ENCODE data around the gene KIFC3.

DNA sequence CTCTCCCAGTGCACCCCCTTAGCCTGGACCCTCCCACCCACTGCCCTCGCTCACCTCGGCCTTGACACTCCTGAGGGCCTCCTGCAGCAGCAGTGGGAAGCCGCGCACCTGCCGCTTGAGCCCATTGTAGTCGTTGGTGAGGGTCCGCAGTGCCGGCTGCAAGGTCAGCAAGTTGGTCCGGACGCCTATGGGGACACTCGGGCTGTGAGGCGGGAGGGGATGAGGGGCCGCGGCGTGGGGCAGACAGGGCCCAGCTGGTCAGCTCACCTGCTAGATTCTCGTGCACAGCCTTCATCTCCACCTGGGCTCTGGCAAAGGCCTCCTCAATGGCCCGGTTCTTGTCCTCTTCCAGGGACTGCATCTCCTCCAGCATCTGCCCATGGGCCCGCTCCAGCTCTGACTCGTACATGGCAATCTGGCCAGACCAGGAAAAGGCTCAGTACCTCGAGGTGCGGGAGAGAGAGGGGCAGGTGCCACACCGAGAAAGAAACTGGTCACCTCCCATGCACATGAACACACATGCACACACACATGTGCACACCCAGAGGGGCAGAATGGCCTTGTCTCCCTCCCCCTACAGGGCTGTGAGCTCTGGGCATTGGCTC, 32.6 kb downstream of the KIFC3 start:
- TF ChIP-seq TBP (IDR thresholded peaks at IDR 0.05; ENCODE audit: low read depth, low read length) (no peak), POLR2A (IDR thresholded peaks at IDR 0.05; ENCODE audit: control extremely low read depth in 1 of 2, low read depth in 2 of 2, low read length in 2 of 2) (no peak), CEBPB (IDR thresholded peaks at IDR 0.05; ENCODE audit: low read depth, low read length) (no peak), SIN3A (conservative IDR thresholded peaks at IDR 0.05 in 1 of 2, IDR thresholded peaks at IDR 0.05 in 1 of 2; ENCODE audit: low read depth in 1 of 2, low read length in 2 of 2) (no peak), ZNF274 (IDR thresholded peaks at IDR 0.05; ENCODE audit: borderline replicate concordance, extremely low read depth, low read length) (no peak), POLR2AphosphoS5 (IDR thresholded peaks at IDR 0.05; ENCODE audit: low read depth, low read length) (no peak), RAD21 (IDR thresholded peaks at IDR 0.05 in 1 of 2, conservative IDR thresholded peaks at IDR 0.05 in 1 of 2; ENCODE audit: low read depth in 2 of 2, low read length in 2 of 2) (no peak)
- TF ChIP-seq, protein P1, sequence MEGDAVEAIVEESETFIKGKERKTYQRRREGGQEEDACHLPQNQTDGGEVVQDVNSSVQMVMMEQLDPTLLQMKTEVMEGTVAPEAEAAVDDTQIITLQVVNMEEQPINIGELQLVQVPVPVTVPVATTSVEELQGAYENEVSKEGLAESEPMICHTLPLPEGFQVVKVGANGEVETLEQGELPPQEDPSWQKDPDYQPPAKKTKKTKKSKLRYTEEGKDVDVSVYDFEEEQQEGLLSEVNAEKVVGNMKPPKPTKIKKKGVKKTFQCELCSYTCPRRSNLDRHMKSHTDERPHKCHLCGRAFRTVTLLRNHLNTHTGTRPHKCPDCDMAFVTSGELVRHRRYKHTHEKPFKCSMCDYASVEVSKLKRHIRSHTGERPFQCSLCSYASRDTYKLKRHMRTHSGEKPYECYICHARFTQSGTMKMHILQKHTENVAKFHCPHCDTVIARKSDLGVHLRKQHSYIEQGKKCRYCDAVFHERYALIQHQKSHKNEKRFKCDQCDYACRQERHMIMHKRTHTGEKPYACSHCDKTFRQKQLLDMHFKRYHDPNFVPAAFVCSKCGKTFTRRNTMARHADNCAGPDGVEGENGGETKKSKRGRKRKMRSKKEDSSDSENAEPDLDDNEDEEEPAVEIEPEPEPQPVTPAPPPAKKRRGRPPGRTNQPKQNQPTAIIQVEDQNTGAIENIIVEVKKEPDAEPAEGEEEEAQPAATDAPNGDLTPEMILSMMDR (IDR thresholded peaks at IDR 0.05; ENCODE audit: control extremely low read depth in 1 of 3, insufficient read depth in 1 of 3, low read depth in 1 of 3, low read length in 3 of 3), result no peak
- TF ChIP-seq, protein P2, sequence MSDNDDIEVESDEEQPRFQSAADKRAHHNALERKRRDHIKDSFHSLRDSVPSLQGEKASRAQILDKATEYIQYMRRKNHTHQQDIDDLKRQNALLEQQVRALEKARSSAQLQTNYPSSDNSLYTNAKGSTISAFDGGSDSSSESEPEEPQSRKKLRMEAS (IDR thresholded peaks at IDR 0.05), result no peak
